Natural killer cell (primary cell): ENCODE data around the gene ADGRF1. TPM values are rescaled to one million over a fixed set of nuclear protein-coding genes. Genes with fewer than 3 reads are reported as not detected.

Experiments
- ATAC-seq, 3 donors: fragments of 150-1000 bp in 2 of 3; fragments of 200-7000 bp in 1 of 3; cut with Tn5 transposase; 1 replicate in 1 of 3; 2 replicates in 2 of 3; pipeline ENCODE4 v1.10.0; 2021; ENCODE audit warnings: mild to moderate bottlenecking in 2 of 3, moderate library complexity in 2 of 3
- DNase-seq, 2 donors: peaks; one replicate each; pipeline versions ENCODE4 v3.0.0 to v3.0.0-alpha.2; 2013 to 2021; ENCODE audit warnings: mixed read lengths in 1 of 2
- H3K27ac ChIP-seq: one replicate; pipeline ENCODE4 v1.5.1; 2013; ENCODE audit warnings: mild to moderate bottlenecking, low read length
- H3K27me3 ChIP-seq: one replicate; pipeline ENCODE4 v1.6.1; 2013; ENCODE audit warnings: low read length; ENCODE audit not compliant: control insufficient read depth, insufficient read depth
- H3K36me3 ChIP-seq: one replicate; pipeline ENCODE4 v1.6.1; 2013; ENCODE audit warnings: low read length; ENCODE audit not compliant: control insufficient read depth, insufficient read depth
- H3K4me1 ChIP-seq: one replicate; pipeline ENCODE4 v1.6.1; 2013; ENCODE audit warnings: low read length; ENCODE audit not compliant: control insufficient read depth, insufficient read depth
- H3K4me3 ChIP-seq: one replicate; pipeline ENCODE4 v1.5.1; 2013; ENCODE audit warnings: low read length
- H3K9me3 ChIP-seq: one replicate; pipeline ENCODE4 v1.6.1; 2013; ENCODE audit warnings: low read length; ENCODE audit not compliant: control insufficient read depth, insufficient read depth
- H3K27ac Mint-ChIP-seq, 2 donors: one replicate each; pipeline ENCODE4 v1.8.0; 2022; ENCODE audit warnings: mild to moderate bottlenecking in 2 of 2, mixed read lengths in 2 of 2, moderate library complexity in 1 of 2
- H3K27me3 Mint-ChIP-seq, 2 donors: one replicate each; pipeline ENCODE4 v1.8.0; 2022; ENCODE audit warnings: low read depth in 2 of 2, mixed read lengths in 2 of 2
- H3K36me3 Mint-ChIP-seq: one replicate; pipeline ENCODE4 v1.8.0; 2022; ENCODE audit warnings: mixed read lengths
- H3K4me1 Mint-ChIP-seq, 2 donors: one replicate each; pipeline ENCODE4 v1.8.0; 2022; ENCODE audit warnings: mixed read lengths in 2 of 2
- H3K4me3 Mint-ChIP-seq: one replicate; pipeline ENCODE4 v1.8.0; 2022; ENCODE audit warnings: mild to moderate bottlenecking, moderate library complexity, mixed read lengths
- H3K9me3 Mint-ChIP-seq, 2 donors: one replicate each; pipeline ENCODE4 v1.8.0; 2022; ENCODE audit warnings: mixed read lengths in 2 of 2
- CTCF ChIP-seq: fragments of 200-600 bp; IDR thresholded peaks from one replicate; pipeline ENCODE4 v1.8.0; 2022; ENCODE audit warnings: antibody characterized with exemption
- WGBS: methylation state at CpG from one replicate; pipeline ENCODE4 v1.1.7; 2013; ENCODE audit warnings: missing lambda C conversion rate; ENCODE audit not compliant: insufficient coverage; 5-methylcytosine and 5-hydroxymethylcytosine counted together
- intact Hi-C: fragments of 100-400 bp; cut with micrococcal nuclease; formaldehyde crosslinking; loops from one replicate; pipeline ENCODE4 v1.14.2; 2022
- total RNA-seq, 4 donors: library from RNA; stranded (reverse); fragments of 120-200 nt in 1 of 4; gene quantifications; one replicate each; pipeline versions ENCODE4 v1.2.3 to v1.2.4, GENCODE V29; 2013 to 2022

Gene ADGRF1
- total RNA-seq, 3 donors from 2014 or later (not counting 1 experiment from before 2014, with no cell fraction given): not detected

- intact Hi-C loops: no loop called here
- peaks cover 2 to 6% of the 10 kb centered on the region in 2 donors for H3K9me3 Mint-ChIP-seq
Observed at GRCh38 chr6:47016261-47016660, 25.9 kb downstream of the ADGRF1 start.

GRCh38 chr6:47014401-47014800, 27.7 kb downstream of the ADGRF1 start:
- 86% methylated on average over 4 of the region's 4 CpGs for WGBS
- no peak overlapping the region for H3K4me3 ChIP-seq
- peaks cover 2 to 6% of the 10 kb centered on the region in 2 donors for H3K9me3 Mint-ChIP-seq
- no peaks in the 10 kb centered on the region for H3K27me3 ChIP-seq
- H3K36me3 Mint-ChIP-seq: no peaks in the 10 kb centered on the region
- ATAC-seq: no peak
- H3K27ac Mint-ChIP-seq: no peak overlapping the region
- H3K4me1 Mint-ChIP-seq: no peaks in the 10 kb centered on the region
- intact Hi-C loops: no loop called here
- no peaks in the 10 kb centered on the region for H3K9me3 ChIP-seq
- no peak for TF ChIP-seq CTCF
- DNase-seq: no peak
- peaks cover 0 to 2% of the 10 kb centered on the region in 2 donors for H3K27me3 Mint-ChIP-seq
- H3K4me1 ChIP-seq: no peaks in the 10 kb centered on the region
- H3K27ac ChIP-seq: no peak overlapping the region
- H3K36me3 ChIP-seq: no peaks in the 10 kb centered on the region
- H3K4me3 Mint-ChIP-seq: no peak overlapping the region

More at GRCh38 chr6:47016261-47016660, 25.9 kb downstream of the ADGRF1 start:
- TF ChIP-seq CTCF: no peak
- Mint-ChIP-seq H3K27ac (no peak overlapping the region), H3K4me1 (no peaks in the 10 kb centered on the region), H3K4me3 (no peak overlapping the region), H3K36me3 (no peaks in the 10 kb centered on the region), H3K27me3 (peaks cover 0 to 2% of the 10 kb centered on the region in 2 donors)
- Histone ChIP-seq H3K4me1 (no peaks in the 10 kb centered on the region), H3K27me3 (no peaks in the 10 kb centered on the region), H3K4me3 (no peak overlapping the region), H3K9me3 (no peaks in the 10 kb centered on the region), H3K36me3 (no peaks in the 10 kb centered on the region), H3K27ac (no peak overlapping the region)
- DNase-seq (no peak), ATAC-seq (no peak)
- WGBS: 37% methylated on average over 4 of the region's 4 CpGs

GRCh38 chr6:47009583-47009982, 32.5 kb downstream of the ADGRF1 start:
- no peaks in the 10 kb centered on the region for H3K36me3 Mint-ChIP-seq
- ATAC-seq: no peak
- 92% methylated on average over 7 of the region's 7 CpGs for WGBS

More at GRCh38 chr6:47009583-47009982, 32.5 kb downstream of the ADGRF1 start:
- TF ChIP-seq CTCF: no peak
- no peaks in the 10 kb centered on the region for H3K4me1 Mint-ChIP-seq
- DNase-seq: no peak
- Histone ChIP-seq H3K36me3 (no peaks in the 10 kb centered on the region), H3K9me3 (no peaks in the 10 kb centered on the region), H3K4me1 (no peaks in the 10 kb centered on the region), H3K27ac (no peak overlapping the region), H3K27me3 (no peaks in the 10 kb centered on the region), H3K4me3 (no peak overlapping the region)
- intact Hi-C loops: no loop called here
- peaks cover 2 to 8% of the 10 kb centered on the region in 2 donors for H3K9me3 Mint-ChIP-seq
- H3K4me3 Mint-ChIP-seq: no peak overlapping the region
- H3K27ac Mint-ChIP-seq: no peak overlapping the region
- peaks cover 0 to 2% of the 10 kb centered on the region in 2 donors for H3K27me3 Mint-ChIP-seq
